GM12874 (cell line): ENCODE measurements around the gene CADPS.

Source experiments
- TF ChIP-seq, protein P1 (sequence below): IDR thresholded peaks from 2 replicates; pipeline ENCODE4 v1.5.1; 2011; ENCODE audit warnings: low read depth, mild to moderate bottlenecking, control low read depth, low read length, moderate library complexity; ENCODE audit not compliant: insufficient read depth

CADPS gene

DNA sequence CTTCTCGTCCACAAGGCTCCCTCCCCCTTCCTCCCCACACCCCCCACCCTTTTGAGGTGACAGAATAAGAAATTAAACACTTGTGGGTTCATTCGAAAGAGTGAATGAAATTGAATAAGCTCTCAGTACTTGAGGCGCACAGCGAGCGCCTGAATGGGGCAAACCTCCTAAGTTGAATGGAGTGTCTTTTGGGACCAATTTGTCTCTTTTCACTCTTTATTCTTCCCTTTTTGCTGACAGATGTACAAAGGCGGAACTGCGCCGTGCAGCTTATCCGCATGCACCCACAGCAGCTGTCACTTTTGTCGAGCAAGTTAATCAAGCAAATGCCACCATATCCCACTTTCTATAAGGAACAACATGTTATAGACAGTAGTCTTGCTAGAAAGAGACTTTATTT is 454.0 kb downstream of the CADPS start:
- TF ChIP-seq, protein P1, sequence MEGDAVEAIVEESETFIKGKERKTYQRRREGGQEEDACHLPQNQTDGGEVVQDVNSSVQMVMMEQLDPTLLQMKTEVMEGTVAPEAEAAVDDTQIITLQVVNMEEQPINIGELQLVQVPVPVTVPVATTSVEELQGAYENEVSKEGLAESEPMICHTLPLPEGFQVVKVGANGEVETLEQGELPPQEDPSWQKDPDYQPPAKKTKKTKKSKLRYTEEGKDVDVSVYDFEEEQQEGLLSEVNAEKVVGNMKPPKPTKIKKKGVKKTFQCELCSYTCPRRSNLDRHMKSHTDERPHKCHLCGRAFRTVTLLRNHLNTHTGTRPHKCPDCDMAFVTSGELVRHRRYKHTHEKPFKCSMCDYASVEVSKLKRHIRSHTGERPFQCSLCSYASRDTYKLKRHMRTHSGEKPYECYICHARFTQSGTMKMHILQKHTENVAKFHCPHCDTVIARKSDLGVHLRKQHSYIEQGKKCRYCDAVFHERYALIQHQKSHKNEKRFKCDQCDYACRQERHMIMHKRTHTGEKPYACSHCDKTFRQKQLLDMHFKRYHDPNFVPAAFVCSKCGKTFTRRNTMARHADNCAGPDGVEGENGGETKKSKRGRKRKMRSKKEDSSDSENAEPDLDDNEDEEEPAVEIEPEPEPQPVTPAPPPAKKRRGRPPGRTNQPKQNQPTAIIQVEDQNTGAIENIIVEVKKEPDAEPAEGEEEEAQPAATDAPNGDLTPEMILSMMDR = no peak

DNA sequence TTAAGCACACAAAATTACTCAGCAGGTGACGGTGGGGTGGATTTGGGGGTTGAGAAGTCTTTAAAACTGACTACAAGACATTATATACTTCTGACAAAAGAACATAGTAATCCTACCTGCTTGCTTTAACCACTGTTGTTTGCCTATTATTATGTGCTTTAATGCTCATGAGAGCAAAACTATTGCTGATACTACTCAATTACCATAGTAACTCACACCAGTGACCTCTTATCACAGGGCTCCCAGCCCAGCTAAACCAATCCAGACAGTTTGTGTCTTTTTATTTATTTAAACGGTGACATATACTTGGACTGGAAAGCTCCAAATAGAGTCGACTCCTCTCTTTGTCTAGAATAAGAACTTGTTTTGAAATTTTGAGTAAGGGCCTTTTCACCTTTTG is 459.1 kb downstream of the CADPS start:
- TF ChIP-seq, protein P1 = no peak

DNA sequence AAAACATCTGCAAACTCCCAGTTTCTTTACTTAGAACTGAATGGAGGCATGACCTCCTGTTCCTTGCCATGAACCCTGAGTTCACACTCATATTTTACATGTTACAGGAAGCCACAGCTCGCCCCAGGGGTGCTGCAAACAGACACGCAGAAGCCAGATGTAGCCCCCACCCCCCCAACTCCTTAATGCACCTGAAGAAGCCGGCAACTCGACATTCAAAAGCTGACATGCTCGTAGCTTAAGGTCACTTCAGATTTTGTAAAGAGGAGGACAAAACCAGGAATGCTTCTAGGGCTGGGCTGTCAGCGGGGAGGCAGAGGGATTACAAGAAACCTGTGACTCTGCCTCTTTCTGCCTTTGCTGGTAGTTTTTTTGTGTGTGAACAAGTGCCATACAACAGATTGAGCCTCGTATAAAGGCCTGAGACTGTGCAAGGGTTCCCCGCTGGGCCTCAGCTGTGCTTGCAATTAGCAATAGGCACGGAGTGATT is 459.9 kb downstream of the CADPS start:
- TF ChIP-seq, protein P1 = no peak

DNA sequence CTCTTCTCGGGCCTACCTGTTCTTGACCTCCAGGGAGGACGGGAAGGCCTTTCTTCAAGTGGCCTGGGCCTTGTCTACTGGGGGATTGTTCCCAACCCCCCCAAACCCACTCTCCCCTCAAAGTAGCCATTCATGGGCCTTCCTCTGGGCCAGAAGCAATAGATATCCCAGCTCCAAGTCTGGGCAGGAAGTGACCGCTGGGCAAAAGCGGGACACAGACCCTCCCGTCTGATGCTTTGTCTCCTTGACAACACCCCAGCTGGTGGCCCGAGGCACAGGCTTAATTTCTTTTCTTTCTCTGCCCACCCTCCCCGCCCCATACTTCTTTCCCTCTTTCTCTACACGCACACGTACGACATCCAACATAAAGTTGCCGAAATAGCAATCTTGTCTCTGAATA is 460.4 kb downstream of the CADPS start:
- TF ChIP-seq, protein P1 = no peak

DNA sequence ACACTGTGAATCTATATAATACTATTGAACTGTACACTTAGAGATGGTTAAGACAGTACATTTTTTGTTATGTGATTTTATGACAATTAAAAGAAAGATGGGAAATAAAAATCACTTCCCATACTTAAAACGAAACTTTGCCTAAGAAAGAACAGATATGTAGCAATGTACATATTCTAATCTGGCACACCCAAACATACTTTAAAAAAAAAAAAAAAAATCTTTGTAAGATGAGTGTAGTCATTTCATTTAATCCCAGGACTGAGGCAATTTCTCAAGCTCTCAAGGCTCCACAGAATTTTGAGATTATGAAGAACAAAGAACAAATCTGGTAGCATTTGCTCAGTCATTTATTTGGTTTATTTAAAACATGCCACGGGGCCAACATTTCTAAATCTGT is 461.5 kb downstream of the CADPS start:
- TF ChIP-seq, protein P1 = no peak

DNA sequence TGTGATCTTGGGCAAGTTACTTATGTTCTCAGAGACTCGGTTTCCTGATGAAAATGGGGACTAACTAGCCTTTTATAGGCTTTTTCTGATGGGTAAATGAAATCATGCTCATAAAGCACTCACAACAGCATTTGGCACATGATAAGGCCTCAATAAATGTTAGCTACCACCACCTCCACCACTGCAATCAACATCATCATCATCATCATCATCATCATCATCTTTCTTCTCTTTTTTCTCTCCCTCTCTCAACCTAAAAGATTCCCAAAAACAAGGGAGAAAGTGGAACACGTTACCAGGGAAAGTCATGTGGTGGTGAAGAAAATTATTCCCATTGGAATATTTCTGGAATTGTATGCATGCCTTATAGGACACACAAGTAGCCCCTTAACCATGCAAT is 468.3 kb downstream of the CADPS start:
- TF ChIP-seq, protein P1 = no peak

DNA sequence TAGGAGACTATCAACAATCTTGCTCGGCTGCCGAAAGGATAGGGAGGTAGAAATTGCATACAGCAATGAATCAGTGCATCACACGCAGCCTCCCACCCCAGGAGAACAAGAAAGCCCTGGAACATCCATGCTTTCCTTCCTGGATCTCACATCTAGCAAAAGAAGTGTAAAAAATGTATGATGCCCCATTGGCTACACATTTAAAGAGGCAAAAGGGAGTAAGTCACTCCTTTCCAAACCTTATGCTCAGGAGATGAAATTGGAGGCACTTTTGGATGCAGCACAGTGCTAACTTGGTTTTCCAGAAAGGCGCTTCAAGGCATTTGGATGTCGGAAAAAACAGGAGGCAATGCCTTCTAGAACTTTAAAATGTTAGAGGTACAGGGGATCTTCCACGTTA is 469.6 kb downstream of the CADPS start:
- TF ChIP-seq, protein P1 = no peak

GRCh38 chr3:62405135-62405534 is 470.1 kb downstream of the CADPS start:
- TF ChIP-seq, protein P1 = no peak
